RWPE2 (cell line): ENCODE results near the gene EPB41.

Experiments used
- ATAC-seq: fragments of 200-7000 bp; cut with Tn5 transposase; 3 replicates; pipeline ENCODE4 v1.9.1; 2021; ENCODE audit warnings: low read depth
- DNase-seq: peaks from one replicate; pipeline ENCODE4 v3.0.0-alpha.2; 2020; ENCODE audit warnings: low spot score
- H3K27ac ChIP-seq: fragments of 450-650 bp; 2 replicates; pipeline ENCODE4 v1.5.1; 2017; ENCODE audit warnings: mild to moderate bottlenecking; ENCODE audit not compliant: poor library complexity, severe bottlenecking
- H3K27me3 ChIP-seq: fragments of 250-450 bp; sonication (Bioruptor Pico); 2 replicates; pipeline ENCODE4 v1.5.1; 2021; ENCODE audit warnings: mild to moderate bottlenecking, moderate library complexity; ENCODE audit not compliant: insufficient read depth, poor library complexity, severe bottlenecking
- H3K36me3 ChIP-seq: fragments of 250-450 bp; sonication (Bioruptor Pico); 2 replicates; pipeline ENCODE4 v1.5.1; 2020; ENCODE audit warnings: low read depth, mild to moderate bottlenecking, moderate library complexity
- H3K4me1 ChIP-seq: fragments of 250-450 bp; sonication (Bioruptor Pico); 2 replicates; pipeline ENCODE4 v1.5.1; 2021; ENCODE audit warnings: mild to moderate bottlenecking, moderate library complexity; ENCODE audit not compliant: insufficient read depth, poor library complexity, severe bottlenecking
- H3K4me3 ChIP-seq: fragments of 250-450 bp; sonication (Bioruptor Pico); 2 replicates; pipeline ENCODE4 v1.5.1; 2021; ENCODE audit warnings: mild to moderate bottlenecking, moderate library complexity; ENCODE audit not compliant: severe bottlenecking
- H3K9me3 ChIP-seq: fragments of 250-450 bp; sonication (Bioruptor Pico); 2 replicates; pipeline ENCODE4 v1.5.1; 2021; ENCODE audit warnings: mild to moderate bottlenecking, moderate library complexity; ENCODE audit not compliant: severe bottlenecking
- TF ChIP-seq, protein P1 (sequence below): fragments of 450-650 bp; IDR thresholded peaks from one replicate; pipeline ENCODE4 v1.5.1; 2017; ENCODE audit warnings: mild to moderate bottlenecking, moderate library complexity; ENCODE audit not compliant: poor library complexity, severe bottlenecking

EPB41 gene

GRCh38 chr1:29117381-29117780, 203.0 kb downstream of the EPB41 start:
- Histone ChIP-seq H3K36me3 (peaks cover 3% of the 10 kb centered on the region; the same call in 1 of the 2 replicates), H3K27me3 (peaks cover 7% of the 10 kb centered on the region), H3K4me1 (no peaks in the 10 kb centered on the region), H3K27ac (no peak overlapping the region), H3K9me3 (no peaks in the 10 kb centered on the region), H3K4me3 (no peak overlapping the region)
- ATAC-seq (no peak), DNase-seq (no peak)
- TF ChIP-seq, protein P1, sequence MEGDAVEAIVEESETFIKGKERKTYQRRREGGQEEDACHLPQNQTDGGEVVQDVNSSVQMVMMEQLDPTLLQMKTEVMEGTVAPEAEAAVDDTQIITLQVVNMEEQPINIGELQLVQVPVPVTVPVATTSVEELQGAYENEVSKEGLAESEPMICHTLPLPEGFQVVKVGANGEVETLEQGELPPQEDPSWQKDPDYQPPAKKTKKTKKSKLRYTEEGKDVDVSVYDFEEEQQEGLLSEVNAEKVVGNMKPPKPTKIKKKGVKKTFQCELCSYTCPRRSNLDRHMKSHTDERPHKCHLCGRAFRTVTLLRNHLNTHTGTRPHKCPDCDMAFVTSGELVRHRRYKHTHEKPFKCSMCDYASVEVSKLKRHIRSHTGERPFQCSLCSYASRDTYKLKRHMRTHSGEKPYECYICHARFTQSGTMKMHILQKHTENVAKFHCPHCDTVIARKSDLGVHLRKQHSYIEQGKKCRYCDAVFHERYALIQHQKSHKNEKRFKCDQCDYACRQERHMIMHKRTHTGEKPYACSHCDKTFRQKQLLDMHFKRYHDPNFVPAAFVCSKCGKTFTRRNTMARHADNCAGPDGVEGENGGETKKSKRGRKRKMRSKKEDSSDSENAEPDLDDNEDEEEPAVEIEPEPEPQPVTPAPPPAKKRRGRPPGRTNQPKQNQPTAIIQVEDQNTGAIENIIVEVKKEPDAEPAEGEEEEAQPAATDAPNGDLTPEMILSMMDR: peak; percentile 31

DNA sequence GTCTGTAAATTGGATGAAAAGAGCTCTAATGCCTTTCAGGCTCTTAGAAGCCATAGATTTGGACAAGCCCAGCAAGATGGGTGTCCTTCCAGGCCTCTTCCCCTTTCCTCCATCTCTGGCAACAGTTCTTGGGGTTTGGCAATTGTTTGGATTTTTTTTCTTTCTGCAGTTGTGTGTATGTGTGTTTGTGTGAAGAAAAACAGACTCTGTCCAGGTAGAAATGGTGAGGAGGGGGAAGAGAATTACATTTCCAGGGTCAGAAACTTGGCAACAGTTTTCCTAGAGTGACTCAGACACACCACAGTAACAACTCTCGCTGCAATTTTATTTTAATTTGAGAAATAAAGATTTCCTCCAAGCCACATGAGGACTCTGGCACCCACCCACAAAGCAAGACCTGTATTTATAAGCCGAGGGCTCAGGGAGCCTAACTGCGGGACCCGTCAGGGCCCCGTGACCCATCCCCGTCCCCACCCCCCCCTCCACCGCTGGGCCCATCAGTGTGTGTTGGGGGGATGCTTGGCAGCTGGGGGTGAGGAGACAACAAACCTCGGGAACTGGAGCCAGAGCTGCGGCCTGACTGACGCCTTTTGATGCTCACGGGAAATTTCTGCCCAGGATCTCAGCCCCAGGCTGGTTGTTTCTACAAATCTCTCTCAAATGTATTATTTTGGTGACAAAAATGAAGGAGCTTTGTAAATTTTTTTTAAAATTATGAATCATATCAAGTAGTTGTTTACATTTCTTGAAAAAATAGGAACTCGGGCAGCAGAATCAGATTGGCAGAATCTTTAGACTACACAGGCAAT, 205.0 kb downstream of the EPB41 start:
- no peak for DNase-seq
- Histone ChIP-seq H3K27ac (no peak overlapping the region), H3K9me3 (no peaks in the 10 kb centered on the region), H3K4me3 (no peak overlapping the region), H3K4me1 (no peaks in the 10 kb centered on the region), H3K27me3 (peaks cover 16% of the 10 kb centered on the region), H3K36me3 (peaks cover 3% of the 10 kb centered on the region; the same call in 1 of the 2 replicates)
- ATAC-seq: no peak
- TF ChIP-seq, protein P1: no peak

GRCh38 chr1:29120367-29120766, 206.0 kb downstream of the EPB41 start:
- Histone ChIP-seq H3K4me3 (no peak overlapping the region), H3K4me1 (no peaks in the 10 kb centered on the region), H3K27ac (no peak overlapping the region), H3K36me3 (peaks cover 3% of the 10 kb centered on the region; the same call in 1 of the 2 replicates), H3K9me3 (no peaks in the 10 kb centered on the region), H3K27me3 (peaks cover 16% of the 10 kb centered on the region)
- ATAC-seq (no peak), DNase-seq (no peak)
- TF ChIP-seq, protein P1: no peak

- DNase-seq (no peak), ATAC-seq (no peak)
- peaks cover 3% of the 10 kb centered on the region; the same call in 1 of the 2 replicates for H3K36me3 ChIP-seq
- no peaks in the 10 kb centered on the region for H3K9me3 ChIP-seq
- no peak overlapping the region for H3K4me3 ChIP-seq
- H3K27ac ChIP-seq: no peak overlapping the region
- TF ChIP-seq, protein P1: peak; percentile 27
- H3K27me3 ChIP-seq: peaks cover 16% of the 10 kb centered on the region
- no peaks in the 10 kb centered on the region for H3K4me1 ChIP-seq
These were observed 206.6 kb downstream of the EPB41 start for GRCh38 chr1:29120947-29121485.

GRCh38 chr1:29121516-29121935, 207.2 kb downstream of the EPB41 start:
- no peak for ATAC-seq
- H3K27ac ChIP-seq: no peak overlapping the region
- no peak for DNase-seq

More at GRCh38 chr1:29121516-29121935, 207.2 kb downstream of the EPB41 start:
- peak overlapping the region; percentile 51 for H3K4me3 ChIP-seq
- H3K9me3 ChIP-seq: no peaks in the 10 kb centered on the region
- H3K4me1 ChIP-seq: no peaks in the 10 kb centered on the region
- H3K27me3 ChIP-seq: peaks cover 16% of the 10 kb centered on the region
- TF ChIP-seq, protein P1: no peak
- peaks cover 3% of the 10 kb centered on the region; the same call in 1 of the 2 replicates for H3K36me3 ChIP-seq
